CD4-positive, alpha-beta T cell treated with Interleukin-15 for 4 hours (primary cell): ENCODE data around the gene SNTB2.
"Not testable (repeated sequence)": the region's sequence is repeated elsewhere in the genome, so short reads cannot be mapped to it uniquely, and the experiment has no call there.

Source experiments
- DNase-seq: peaks from one replicate; pipeline ENCODE4 v3.0.0-alpha.2; 2020; ENCODE audit warnings: low spot score

The SNTB2 gene

DNA sequence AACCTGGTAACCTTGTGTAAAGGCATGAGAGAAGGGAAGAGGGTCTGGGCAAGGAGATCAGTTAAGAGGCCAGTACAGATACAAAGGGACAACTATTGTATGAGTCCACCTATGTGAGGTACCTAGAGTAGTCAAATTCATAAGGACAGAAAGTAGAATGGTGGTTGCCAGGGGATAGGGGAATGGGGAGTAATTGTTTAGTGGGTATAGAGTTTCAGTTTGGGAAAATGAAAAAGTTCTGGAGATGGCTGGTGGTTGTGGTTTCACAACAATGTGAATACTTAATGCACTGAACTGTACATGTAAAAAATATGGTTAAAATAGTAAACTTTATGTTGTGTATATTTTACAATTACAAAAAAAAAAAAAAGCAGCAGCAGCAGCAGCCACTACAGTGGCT, 49.4 kb downstream of the SNTB2 start:
- DNase-seq, result no peak

DNA sequence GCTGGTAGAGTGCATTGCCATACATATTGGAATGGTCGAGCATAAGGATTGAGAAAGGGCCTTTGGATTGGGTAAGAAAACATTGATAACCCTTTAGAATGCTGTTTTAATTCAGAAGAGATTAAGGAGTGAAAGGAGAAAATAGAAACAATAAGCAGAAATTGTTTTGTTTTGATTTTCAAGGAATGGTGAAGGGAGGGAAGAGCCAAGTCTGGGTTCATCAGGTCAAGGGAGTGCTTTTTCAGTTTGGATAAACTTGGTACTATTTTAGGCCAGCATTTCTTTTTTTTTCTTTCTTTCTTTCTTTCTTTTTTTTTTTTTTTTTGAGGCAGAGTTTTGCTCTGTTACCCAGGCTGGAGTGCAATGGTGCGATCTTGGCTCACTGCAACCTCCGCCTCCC, 50.3 kb downstream of the SNTB2 start:
- no peak for DNase-seq

DNA sequence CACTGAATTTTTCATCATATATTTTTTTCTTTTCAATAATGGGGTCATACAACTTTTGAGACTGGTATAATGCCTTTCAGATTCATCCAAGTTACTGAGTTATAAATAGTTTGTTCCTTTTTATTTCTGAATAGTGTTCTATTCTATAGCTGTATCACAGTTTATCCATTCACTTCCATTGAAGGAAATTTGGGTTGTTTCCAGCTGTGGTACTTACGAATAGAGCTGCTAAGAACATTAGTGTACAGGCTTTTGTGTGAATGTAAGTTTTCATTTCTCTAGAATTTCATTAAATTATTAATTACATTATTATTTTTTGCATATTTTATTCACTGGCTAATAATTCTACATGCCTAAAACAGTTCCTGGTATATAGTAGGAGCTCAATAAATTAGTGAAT, 52.9 kb downstream of the SNTB2 start:
- no peak for DNase-seq

DNA sequence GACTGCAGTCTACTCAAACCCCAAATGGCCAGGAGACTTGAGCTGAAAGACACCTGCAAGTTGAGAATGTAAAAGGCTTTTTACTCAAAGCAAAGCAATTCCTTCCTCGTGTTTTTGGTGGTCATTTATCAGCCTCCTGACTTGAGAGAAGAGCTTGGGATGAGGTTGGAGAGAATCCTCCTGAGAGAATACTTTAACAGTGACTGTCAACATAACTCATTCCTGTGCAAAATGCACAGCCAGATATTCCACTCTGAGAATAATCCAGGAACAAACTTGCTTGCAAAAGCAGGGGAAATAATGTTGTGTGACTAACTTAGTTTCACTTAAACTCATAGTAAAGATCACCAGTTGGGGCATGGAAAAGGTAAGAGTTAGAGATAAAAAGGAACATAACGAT, 53.4 kb downstream of the SNTB2 start:
- DNase-seq, result no peak

DNA sequence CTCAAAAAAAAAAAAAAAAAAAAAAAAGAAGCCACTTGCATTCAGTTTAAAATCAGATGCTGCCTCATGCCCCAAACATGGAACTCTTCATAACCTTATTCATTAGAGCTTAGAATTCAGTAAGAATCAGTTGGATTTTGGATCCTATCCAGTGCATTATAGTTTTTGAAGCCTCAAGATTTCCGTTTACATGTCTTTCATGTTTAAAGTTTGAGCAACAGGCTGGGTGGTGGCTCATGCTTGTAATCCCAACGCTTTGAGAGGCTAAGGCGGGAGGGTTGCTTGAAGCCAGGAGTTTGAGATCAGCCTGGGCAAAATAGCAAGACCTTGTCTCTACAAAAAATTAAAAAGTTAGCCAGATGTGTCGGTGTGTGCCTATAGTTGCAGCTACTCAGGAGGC, 55.0 kb downstream of the SNTB2 start:
- no peak for DNase-seq

DNA sequence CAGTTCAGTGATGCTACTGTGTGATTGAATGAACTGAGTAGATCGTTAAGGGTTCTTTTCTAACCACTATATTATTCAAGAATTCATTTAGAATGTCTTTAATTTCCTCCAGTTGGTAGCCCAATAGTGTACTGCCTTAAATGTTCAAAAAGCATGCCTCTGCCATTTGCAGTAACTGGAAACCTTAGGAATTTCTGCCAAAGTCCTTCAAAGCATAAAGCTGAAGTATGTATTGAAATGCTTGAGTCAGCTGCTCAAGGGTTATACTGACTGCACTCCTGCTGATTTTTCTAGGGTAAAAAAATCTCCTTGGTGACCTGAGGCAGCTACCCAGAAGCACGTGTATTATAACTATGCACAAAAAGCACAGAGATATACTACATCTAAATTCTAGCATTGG, 56.5 kb downstream of the SNTB2 start:
- DNase-seq, result no peak

DNA sequence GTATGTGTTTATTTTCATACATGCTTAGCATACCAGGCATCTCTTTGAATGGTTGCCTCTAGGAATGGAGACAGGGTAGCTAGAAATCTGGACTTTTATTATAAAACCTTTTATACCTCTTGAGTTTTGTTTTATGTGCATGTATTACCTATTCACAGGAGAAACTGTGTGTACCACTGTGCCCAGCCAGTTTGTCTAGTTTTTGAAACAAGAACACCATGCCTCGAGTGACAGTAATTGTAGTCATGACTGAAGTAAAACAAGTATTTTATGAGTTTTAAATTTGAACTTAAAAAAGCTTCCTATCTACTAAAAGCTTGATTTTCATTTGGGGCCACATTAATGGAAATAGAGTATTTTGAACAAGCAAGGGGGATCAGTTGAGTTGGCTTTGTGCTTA, 57.4 kb downstream of the SNTB2 start:
- DNase-seq, result no peak

DNA sequence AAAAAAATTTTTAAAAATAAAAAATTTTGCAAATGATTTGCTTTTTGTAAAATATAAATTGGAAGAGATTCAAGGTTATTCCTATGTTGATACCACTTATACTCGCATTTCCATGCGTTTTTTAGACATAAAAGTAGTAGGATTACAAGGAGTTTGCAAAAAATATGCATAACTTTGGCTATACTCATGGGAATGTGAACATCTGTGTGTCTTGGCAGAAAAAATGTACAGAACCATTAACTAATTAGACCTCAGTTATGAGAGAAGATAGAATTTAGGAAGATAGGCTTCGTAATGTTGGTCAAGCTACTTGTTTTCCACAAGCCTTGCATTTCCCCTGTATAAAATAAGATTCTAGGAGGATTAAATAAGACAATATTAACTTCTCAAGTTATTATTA, 63.1 kb downstream of the SNTB2 start:
- DNase-seq, result no peak

DNA sequence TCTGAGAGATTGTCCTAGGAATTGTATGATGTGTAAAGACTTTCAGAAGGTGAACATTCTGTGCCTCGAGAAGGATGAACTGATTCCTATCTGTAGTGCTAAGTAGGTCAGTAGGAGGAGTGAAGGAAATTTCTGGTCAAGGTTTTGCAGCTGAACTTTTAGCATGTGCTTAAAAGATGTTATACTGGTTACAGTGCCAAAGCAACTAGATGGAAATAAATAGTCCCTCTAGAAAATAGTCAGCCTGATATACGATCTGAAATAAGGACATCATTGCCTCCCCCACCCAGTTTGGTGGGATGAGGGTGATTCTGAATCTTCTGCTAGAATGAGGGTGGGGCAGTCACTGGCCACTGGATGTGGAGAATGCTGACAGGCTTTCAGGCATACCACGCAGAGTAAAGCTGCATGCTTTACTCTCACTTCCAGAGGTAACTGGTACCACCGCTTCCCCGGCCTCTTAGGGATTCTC, 66.9 kb downstream of the SNTB2 start:
- DNase-seq, result peak; percentile 1

DNA sequence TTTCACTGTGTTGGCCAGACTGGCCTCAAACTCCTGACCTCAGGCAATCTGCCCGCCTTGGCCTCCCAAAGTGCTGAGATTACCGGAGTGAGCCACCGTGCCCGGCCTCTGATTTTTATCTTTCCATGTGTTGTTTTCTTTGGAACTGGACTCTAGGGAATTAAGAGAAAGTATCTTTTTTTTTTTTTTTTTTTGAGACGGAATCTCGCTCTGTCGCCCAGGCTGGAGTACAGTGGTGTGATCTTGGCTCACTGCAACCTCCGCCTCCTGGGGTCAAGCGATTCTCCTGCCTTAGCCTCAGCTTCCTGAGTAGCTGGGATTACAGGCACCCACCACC, 72.4 kb downstream of the SNTB2 start:
- not testable (repeated sequence) for DNase-seq

DNA sequence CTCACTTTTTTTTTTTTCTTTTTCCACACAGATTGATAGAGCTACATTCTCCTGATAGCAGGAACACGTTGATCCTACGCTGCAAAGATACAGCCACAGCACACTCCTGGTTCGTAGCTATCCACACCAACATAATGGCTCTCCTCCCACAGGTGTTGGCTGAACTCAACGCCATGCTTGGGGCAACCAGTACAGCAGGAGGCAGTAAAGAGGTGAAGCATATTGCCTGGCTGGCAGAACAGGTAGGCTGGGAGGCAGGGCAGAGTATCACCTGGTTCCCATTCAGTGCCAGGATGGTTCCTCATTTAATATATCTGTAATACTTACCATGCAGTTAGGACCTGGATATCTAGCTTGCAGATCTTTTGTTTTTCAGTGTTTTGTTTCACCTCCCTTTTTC, 73.1 kb downstream of the SNTB2 start:
- no peak for DNase-seq

DNA sequence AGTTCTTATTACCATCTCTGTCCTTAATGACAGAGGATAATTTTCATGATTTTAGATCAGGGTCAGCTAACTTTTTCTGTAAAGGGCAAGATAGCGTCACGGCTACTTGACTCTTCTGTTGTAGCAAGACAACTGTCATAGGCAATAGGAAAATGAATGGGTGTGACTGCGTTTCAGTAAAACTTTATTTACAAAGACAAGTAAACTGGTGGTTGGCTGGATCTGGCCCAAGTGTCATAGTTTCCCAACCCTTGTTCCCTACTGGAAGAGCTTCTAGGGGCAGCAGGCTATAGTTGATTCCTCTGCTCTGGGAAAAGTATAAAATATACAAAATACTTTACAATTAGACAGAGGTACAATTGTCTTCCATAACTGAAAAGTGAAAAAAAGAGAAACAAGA, 73.5 kb downstream of the SNTB2 start:
- DNase-seq, result no peak

DNA sequence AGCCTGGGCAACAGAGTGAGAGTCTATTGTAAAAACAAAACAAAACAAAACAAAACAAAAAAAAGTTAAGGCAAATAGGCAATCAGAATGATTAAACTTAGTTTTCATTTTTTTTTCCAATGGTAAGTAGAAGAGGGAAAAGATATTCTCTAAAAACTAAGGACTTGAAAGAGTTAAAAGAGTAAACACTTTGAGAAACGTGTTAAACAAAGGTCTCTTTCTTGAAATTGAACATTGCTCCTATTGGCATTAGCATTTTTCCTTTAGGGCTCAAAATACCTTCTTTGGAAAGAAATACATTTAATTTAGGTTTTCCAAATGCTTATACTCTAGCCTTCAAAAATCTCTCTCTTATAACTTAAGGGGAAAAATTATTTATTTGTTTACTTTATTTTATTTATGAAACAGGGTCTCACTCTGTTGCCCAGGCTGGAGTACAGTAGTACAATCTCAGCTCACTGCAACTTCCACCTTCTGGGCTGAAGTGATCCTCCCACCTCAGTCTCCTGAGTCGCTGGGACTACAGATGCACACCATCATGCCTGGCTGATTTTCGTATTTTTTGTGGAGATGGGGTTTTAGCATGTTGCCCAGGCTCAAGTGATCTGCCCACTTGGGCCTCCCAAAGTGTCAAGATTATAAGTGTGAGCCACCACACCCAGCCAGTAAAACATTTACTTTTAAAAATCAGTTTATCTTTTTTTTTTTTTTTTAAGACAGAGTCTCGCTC, 79.5 kb downstream of the SNTB2 start:
- DNase-seq, result no peak

DNA sequence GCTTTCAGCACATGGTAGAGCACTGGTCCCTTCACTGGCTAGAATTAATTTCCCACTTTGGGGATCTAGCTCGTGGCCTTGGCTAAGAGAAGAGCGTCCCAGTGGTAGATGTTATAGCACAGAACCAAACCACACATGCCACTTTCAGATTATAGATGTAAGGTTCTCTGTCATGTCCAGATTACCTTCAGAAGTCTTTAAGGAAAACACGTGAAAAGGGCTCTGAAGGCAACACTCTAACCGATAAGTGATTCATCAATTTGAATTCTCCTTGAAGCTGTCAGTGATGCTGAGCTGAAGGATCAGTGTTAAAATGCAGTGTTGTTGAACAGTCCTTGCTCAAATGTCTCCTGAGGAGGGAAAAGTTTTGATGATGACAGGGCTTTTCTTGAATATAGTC, 80.7 kb downstream of the SNTB2 start:
- no peak for DNase-seq

DNA sequence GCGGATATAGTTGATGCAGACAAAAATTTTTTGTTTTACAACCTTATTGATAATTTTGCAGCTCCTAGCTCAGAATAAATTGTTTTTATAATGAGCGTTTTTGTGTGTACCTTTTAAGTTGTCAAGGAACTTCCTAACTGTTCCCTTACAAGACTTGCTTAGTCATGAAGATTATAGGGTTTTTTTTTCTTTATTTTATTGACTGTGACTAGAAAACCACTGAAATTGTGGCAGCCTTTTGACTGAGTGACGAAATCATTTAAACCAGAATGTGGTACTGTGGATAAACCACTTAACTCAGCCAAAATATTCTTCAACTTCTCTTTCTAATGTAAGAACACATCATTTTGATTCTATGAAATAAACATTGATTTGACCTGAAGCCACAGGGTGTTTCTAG, 83.4 kb downstream of the SNTB2 start:
- DNase-seq, result no peak

DNA sequence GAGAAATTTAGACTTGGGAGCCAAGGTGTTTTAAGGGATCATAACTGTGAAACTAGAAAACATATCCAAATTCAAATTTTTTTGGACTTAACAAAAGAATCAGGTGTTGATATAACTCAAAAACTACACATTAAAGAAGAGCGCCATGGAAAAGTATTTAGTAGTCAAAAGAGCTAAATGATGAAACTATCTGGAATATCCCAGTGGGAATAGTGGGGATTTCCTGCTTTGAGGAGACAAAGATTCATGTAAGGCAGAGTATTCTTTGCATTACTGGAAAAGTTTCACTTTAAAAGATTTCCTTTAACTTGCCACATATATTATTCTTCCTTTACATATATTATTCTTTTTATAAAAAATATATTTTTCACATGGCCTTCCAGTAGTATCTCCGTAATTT, 83.9 kb downstream of the SNTB2 start:
- no peak for DNase-seq

DNA sequence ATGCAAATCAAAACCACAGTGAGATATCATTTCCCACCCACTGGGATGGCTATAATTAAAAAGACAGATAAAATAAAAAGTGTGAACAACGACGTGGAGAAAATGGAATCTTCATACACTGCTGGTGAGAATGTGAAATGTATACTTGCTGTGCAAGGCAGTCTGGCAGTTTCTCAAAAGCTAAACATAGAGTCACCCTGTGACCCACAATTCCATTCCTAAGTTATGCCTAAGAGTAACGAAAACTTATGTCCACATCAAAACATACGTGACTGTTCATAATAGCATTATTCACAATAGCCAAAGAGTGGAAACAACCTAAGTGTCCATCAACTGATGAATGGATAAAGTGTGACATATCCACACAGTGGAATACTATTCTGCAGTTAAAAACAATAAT, 86.0 kb downstream of the SNTB2 start:
- DNase-seq, result no peak

DNA sequence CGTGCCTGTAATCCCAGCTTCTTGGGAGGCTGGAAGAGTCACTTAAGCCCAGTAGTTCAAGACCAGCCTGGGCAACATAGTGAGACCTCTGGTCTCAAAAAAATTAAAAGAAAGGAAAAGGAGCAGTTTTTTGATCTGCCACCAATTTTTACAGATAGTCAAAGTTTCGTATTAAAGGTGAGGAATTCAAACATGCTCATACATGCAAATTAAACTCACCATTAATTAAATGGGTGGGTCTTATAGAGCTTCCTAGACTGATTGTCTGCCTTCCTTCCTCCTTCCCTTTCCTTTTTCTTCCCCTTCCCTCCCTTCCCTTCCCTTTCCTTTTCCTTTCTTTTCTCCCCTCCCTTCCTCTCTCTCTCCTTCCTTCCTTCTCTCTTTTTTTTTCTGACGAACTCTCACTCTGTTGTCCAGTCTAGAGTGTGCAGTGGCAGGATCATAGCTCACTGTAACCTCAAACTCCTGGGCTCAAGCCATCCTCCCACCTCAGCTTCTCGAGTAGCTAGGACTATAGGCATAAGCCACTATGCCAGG, 87.8 kb downstream of the SNTB2 start:
- no peak for DNase-seq

DNA sequence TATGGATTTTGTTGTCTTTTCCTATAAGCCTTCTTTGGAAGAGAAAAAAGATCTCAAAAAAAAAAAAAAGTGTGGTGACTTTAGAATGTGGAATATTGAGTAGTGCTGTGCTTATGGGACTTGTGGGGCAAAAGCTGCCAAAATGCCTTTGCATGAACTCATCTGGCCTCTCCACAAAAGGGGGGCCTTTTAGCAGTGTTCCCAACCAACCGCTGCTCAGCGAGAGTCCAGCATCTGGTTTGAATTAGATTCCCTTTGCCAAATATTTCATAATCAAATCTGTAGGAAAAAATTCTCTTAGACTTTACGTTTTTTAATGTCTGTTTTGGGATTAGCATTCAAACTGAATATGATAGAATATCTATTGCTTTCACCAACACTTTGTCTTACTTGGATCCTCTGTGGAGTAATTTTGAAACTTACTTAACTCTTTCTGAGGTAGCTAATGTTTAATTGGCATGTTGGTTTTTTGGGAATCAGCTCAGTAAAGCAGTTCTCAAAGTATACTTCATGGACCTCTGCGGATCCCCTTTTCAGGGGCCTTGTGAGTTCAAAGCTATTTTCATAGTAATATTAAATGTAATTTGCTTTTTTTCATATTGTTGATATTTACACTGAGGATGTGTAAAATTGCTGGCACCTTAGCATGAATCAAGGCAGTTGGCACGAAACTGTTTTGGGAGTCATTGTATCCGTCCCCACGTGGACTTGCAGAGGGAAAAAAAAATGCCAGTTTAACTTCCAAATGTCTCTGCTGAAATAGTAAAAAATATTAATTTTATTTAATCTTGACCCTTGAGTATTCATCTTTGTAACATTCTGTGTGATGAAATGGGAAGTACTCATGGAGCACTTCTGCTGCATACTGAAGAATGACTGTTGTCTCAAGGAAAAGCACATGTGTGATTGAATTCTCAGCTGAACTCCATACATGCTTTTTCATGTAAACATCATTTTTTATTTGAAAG, 89.5 kb downstream of the SNTB2 start:
- no peak for DNase-seq

DNA sequence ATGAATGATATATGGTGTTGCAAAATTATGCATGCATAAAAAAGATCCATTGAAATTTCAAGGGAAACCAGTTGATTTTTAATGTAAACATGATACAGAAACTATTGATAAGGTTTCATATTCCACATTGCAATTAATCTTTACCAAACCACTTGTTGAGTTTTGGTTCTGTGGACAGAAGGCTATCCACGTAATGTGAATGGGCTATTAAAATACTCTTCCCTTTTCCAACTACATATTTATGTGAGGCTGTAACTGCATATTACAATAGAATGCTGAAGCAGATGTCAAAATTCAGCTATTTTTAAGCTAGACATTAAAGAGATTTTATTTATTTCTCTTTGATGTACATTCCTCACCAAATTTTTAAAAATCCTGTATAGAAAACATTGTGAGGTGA, 90.4 kb downstream of the SNTB2 start:
- no peak for DNase-seq

DNA sequence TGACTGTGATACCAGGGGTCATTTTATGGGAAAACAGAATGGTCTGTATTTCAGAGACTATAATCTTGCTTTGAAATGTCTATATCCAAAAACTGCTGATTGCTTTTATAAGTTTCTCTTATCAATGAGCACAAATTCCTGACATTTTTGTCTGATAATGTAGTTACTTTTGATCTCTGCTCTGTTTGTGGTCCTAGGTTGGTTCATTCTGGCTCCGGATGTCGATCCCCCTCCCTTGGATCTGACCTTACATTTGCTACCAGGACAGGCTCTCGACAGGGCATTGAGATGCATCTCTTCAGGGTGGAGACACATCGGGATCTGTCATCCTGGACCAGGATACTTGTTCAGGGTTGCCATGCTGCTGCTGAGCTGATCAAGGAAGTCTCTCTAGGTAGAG, 96.9 kb downstream of the SNTB2 start:
- DNase-seq, result no peak

DNA sequence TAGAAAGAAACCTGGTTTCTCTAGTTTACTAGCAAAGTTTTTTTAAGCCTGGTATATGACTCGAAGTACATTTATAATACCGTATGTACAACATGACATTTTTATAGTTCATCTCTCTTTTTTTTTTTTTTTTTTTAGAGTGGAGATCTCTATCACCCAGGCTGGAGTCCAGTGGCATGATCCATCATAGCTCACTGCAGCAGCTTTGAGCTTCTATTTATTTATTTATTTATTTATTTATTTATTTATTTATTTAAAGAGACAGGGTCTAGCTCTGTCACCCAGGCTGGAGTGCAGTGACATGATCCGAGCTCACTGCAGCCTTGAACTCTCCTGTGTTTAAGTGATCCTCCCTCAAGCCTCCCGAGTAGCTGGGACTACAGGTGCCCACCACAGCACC, 98.3 kb downstream of the SNTB2 start:
- DNase-seq, result no peak
